HG03159 (cell line): ENCODE data around the gene ZSCAN16.
"Not testable (repeated sequence)": the region's sequence is repeated elsewhere in the genome, so short reads cannot be mapped to it uniquely, and the experiment has no call there.

Experiments used
- ATAC-seq: cut with Tn5 transposase; IDR thresholded peaks from one replicate; pipeline ENCODE4 v1.9.1; 2021; ENCODE audit warnings: mild to moderate bottlenecking, moderate library complexity; ENCODE audit not compliant: unreplicated experiment

The ZSCAN16 gene

DNA sequence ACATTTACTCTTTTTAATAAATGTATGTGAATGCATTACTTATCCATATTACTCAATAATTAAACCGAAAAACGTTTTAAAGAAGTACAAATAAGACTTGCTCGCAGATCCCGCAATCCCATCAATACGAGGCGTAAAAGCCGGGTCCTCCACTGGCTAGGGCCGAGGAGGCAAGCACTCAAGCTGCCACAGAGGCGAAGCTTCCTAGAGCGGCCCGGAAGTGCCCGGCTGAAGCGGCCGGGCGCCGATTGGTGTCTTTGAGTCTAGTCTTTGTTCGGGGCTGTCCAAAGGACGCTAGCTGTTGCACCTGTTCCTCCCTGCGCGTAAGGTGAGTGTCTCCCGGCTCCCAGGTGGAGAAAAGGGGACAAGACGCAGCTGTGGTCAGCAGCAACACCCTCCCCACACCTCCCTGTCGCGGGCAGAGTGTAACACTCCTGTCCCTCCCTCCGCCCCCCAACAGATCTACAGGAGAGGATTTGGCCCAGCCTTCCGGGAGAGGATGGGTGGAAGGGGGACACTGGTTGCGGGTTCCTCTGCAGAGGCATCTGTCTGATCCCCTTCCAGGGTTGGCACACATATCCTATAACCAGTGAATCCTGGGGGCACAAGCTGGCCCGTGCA, at the start of gene ZSCAN16:
TSS of gene ZSCAN16 (plus strand) at position 260 of the 621 bp plus-strand sequence. CDS start 835 bp downstream, outside the sequence.
- ATAC-seq = peak; percentile 96

GRCh38 chr6:28078050-28078449, 46.4 kb upstream of the ZSCAN16 start:
- no peak for ATAC-seq

DNA sequence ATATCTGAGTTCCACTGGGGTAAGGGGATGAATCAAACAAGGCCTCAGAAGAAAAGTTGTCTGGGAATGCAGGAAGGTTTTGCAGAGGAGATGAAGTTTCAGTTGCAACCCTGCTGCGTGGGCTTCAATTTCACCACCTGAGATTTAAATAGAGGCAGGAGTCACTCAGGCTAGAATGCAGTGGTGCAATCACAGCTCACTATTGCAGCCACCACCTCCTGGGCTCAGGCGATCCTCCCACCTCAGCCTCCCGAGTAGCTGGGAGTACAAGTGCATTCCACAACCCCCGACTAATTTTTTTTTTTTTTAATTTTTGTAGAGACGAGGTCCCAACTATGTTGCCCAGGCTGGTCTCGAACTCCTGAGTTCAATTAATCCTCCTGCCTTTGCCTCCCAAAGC, 45.6 kb upstream of the ZSCAN16 start:
- ATAC-seq = no peak

- ATAC-seq = peak; percentile 28
Observed at GRCh38 chr6:28080381-28080630, 44.1 kb upstream of the ZSCAN16 start, which contains the start of gene ZNF165. Gene ZNF165, plus strand, starts transcription at chr6:28080568. Its CDS starts 4,913 bp downstream, at chr6:28085481.

DNA sequence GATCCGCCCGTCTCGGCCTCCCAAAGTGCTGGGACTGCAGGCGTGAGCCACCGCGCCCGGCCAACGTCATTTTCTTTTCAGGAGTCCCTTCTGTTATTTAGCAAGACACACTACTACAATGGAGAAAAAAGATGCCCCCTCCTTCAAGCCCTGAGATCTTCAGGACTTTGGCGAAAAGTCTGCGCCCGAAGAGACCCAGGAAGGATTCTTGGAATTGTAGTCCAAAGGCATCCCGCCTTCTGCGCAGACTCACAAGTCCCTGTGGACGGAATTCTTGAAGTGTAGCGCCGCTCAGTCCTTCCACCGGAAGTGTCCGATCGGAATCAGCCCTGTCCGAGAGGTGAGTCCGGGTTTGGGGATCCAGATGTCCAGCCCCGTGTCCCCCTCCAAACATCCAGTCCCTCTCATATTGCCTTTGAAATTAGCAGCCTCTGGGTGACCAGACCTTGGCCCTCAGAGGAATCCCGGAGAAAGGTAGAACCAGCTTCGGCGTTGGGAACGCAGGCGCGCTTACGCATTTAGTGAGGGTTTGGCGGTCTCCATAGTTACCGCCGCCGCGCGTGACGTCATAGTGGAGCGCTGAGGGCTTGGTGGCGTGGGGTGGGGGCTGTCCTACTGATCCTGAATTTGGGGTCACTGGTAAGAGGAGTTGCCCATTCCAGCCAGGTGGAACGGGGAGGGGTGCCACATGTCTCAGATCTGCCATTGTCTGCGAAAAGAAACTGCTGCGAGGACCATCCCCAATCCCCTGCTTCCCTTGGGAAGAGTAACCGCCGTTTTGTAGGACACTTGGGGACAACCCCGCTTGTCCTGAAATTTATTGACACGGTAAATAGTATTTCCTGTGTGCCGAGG, 43.6 kb upstream of the ZSCAN16 start:
- peak; percentile 62 for ATAC-seq

GRCh38 chr6:28081486-28081751, 43.0 kb upstream of the ZSCAN16 start:
- ATAC-seq = peak; percentile 55

DNA sequence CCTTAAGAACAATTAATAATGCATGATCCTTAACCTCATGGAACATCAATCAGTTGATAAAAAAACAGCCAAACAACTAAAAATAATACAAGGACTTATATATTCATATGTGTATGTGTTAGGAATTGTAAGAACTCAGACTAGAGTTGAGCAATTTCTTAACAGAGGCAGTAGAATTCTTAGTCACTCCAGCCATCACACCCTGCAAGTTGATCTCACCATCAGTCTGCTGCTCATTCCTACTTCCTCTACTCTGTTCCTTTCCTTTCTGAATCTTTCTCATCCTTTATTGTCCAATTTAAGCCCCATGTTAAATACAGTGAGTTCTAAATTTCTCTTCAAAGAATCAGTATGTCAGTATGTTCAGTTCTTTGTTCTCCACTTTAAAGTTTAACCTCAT, 41.5 kb upstream of the ZSCAN16 start:
- no peak for ATAC-seq

DNA sequence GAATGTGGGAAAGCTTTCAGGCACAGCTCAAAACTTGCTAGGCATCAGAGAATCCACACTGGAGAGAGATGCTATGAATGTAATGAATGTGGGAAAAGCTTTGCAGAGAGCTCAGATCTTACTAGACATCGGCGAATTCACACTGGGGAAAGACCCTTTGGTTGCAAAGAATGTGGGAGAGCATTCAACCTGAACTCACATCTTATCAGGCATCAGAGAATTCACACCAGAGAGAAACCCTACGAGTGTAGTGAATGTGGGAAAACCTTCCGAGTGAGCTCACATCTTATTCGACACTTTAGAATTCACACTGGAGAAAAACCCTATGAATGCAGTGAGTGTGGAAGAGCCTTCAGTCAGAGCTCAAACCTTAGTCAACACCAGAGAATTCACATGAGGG, 35.4 kb upstream of the ZSCAN16 start:
- ATAC-seq = no peak

DNA sequence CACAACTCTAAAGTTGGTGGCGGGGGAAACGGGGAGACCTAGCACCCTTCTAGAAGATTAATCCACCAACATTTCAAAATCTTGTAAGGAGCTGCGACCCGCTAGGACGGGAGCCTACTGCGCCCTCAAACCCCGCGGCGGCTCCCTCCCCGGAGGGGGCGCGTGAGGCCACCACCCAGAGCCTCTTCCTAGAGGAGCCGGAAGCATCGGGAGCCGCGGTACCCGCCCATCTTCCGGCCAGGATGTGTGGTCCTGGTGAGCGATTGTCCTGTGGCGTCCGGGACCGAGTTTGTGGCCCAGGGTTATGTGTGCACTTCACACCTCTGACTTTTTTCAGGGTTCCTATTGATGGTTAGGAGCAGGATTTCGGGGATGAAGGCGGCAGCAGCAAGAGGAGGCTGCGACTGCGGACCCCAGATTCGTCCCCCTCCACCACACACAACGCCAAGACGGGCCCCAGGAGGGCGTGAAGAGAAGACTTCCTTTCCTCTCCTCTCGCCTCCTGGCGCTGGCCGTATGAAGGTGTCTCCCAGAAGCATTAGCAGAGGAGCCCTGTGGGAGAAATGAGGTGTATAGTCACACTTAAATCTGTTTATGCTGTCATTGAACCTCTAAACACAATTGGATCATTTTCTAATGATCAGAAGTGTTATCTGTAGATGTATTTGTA, 33.4 kb upstream of the ZSCAN16 start:
- no peak for ATAC-seq

- not testable (repeated sequence) for ATAC-seq
Observed at GRCh38 chr6:28102222-28102621, 22.2 kb upstream of the ZSCAN16 start.

DNA sequence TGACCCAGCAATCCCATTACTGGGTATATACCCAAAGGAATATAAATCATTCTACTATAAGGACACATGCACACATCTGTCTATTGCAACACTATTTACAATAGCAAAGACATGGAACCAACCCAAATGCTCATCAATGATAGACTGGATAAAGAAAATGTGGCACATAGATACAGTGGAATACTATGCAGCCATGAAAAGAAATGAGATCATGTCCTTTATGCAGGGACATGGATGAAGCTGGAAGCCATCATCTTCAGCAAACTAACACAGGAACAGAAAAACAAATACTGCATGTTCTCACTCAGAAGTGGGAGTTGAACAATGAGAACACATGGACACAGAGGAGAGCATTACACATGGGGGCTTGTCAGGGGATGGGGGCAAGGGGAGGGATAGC, 21.7 kb upstream of the ZSCAN16 start:
- ATAC-seq = not testable (repeated sequence)

DNA sequence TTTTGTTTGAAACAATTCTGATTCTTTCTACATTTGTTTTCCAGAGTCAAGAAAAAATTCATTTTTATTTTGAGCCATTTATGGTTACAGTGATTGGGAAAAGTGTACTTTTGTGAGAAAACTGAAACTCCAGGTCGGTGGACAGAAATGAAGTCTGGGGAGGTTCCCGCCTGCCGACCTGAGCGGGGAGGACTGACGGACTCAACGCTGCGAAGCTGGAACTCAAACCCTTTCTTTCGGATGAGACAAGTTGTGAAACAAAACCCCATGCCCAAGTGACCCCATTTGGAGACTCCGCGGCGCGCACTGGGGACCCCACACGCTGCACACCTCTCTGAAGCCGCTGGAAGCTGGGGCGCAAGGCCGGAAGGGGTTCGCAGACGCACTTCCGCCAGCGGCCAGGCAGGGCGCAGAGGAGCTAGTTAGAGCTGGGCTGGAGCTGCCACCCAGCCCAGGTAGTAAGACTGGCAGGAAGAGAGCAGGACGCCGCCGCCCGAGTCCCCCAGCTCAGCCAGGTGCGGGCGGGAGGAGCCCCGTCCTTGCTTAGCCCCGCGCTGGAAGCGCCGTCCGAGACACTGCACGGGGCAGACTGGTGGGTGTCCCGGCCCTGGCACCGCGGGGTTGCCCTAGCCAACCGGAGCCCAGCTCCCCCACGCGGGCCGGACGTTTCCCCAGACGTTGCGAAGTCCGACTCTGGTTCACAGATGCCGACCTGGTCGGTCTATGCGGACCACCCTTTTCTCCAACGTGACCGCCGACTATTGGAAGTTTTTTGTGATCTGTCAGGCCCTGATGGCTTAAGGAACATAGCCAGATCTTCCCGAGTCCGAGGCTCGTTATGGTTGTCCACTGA, 19.8 kb upstream of the ZSCAN16 start:
- peak; percentile 99 for ATAC-seq

DNA sequence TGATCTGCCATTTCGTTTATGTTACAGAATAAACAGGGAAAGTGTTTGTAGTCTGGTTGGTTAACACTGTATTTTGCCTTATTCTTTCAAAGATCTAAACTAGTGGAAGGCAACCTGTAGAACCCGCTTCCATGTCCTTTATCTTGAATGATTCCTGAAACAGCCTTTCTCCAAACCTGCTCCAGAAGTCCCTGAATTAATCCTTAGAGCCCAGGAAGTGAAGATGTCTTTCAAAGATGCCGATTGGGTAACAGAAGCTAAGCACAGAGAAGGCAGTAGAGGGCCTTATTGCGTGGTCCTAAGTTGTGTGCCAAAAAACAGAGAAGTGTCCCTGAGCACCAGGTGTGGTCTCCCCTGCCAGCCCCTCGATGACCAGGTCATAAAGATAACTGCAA, 19.2 kb upstream of the ZSCAN16 start:
- ATAC-seq = no peak

- ATAC-seq = no peak
Observed at GRCh38 chr6:28107506-28107905, 16.9 kb upstream of the ZSCAN16 start.

DNA sequence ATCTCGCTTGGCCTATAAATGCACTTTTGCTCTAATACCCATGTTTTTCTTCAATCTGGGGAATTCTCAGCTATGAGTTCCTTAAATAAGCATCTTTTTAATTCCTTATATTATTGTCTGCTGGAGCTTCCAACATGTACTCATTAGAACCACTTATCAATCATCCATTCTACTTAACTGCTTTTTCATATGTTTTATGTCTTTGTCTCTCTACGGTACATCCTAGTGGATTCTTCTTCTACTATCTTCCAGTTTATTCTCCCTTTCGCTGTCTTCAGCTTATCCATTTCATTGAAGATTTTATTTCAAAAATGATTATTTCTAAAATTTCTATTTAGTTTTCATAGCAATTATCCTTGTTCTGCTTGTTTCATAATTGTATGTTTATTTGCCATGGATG, 12.4 kb upstream of the ZSCAN16 start:
- ATAC-seq = no peak

DNA sequence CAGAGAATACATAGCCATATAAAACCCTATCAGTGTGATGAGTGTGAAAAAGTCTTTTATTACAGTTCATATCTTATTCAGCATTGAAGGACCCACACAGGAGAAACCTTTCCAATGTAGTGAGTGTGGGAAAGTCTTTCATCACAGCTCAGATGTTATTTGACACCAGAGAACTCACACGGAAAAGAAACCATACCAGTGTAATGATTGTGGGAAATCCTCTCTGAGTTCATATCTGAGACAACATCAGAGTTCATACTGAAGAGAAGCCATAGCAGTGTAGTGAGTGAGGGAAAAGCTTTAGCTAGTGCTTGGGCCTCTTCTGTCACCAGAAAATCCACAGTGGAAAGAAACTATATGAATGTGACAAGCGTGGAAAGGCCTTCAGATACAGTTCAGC, 8.6 kb upstream of the ZSCAN16 start:
- no peak for ATAC-seq

DNA sequence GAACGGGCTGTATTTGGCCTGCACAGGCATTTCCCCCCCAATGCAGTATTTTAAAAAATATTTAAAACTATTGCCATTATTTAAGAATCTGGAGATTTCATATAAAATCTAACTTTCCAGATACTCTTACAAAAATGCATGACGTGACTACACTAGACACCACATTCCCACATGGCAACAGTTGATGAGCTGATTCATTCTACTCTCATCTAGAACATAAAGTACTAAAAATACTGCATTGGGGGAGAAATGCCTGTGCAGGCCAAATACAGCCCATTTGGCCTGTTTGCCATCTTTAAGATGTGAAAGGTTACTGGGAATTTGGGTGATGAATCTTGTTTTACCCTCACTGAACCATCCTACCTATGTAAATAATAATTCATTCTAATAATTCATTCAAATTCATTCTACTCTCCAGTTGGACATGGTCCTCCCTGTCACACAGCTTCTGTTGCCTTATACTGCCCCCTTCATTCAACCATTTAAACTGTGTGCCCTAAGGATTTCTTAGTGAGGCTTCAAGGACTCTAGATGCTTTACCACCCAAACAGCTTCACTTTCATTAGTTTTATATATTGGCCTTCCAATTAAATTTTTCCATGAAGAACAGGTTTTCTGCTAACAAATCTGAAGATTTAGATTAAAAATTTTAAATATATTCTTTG, 6.9 kb upstream of the ZSCAN16 start:
- no peak for ATAC-seq

GRCh38 chr6:28118217-28118616, 6.2 kb upstream of the ZSCAN16 start:
- ATAC-seq = no peak

DNA sequence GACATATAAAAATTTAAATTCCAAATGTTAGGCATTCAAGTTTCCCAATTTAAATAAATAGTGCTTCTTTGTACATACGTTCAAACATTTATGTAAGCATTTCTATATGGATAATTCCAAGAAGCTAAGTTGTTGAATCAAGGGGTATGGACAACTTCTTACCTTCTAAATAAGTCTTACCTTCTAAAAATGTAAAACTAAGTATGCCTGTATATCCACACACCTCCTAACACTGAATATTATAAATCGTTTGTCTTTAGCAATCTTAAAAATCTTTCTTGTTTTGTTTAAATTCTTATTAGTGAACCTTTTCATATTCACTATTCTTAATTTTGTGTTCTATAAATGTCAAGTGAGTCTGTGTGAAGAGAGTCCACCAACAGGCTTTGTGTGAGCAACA, 2.5 kb upstream of the ZSCAN16 start:
- no peak for ATAC-seq

- not testable (repeated sequence) for ATAC-seq
Observed at GRCh38 chr6:28122283-28122682, 2.1 kb upstream of the ZSCAN16 start.

- peak; percentile 8 for ATAC-seq
Observed at GRCh38 chr6:28124971-28125353, 553 bp downstream of the ZSCAN16 start.
